CD14-positive monocyte (primary cell): ENCODE results near the gene PHB1. TPM values are rescaled to one million over a fixed set of nuclear protein-coding genes. Genes with fewer than 3 reads are reported as not detected.
"Not testable (repeated sequence)": the region's sequence is repeated elsewhere in the genome, so short reads cannot be mapped to it uniquely, and the experiment has no call there.

Source experiments
- DNase-seq, 3 donors: peaks; one replicate each; pipeline ENCODE4 v3.0.0-alpha.2; 2011 to 2022
- H2AFZ ChIP-seq: 2 replicates; pipeline ENCODE4 v1.6.0; 2012; ENCODE audit warnings: mild to moderate bottlenecking, low read depth, low read length, inconsistent platforms; ENCODE audit not compliant: insufficient read depth, poor library complexity, severe bottlenecking
- H3K27ac ChIP-seq, 2 donors: 1 replicate in 1 of 2; 2 replicates in 1 of 2; pipeline ENCODE4 v1.5.1; 2012 to 2013; ENCODE audit warnings: low read length in 2 of 2, control low read depth in 1 of 2, inconsistent platforms in 1 of 2, low read depth in 1 of 2, mild to moderate bottlenecking in 1 of 2
- H3K27me3 ChIP-seq, 2 donors: one replicate each; pipeline versions ENCODE4 v1.6.0 to v1.6.1; 2011 to 2013; ENCODE audit warnings: low read length in 2 of 2; ENCODE audit not compliant: control insufficient read depth in 2 of 2, insufficient read depth in 2 of 2
- H3K36me3 ChIP-seq, 2 donors: replicated peaks in 1 of 2; 1 replicate in 1 of 2; 2 replicates in 1 of 2; pipeline versions ENCODE4 v1.5.1 to v1.6.1; 2012 to 2013; ENCODE audit warnings: low read length in 2 of 2, control low read depth in 1 of 2, inconsistent platforms in 1 of 2, mild to moderate bottlenecking in 1 of 2; ENCODE audit not compliant: insufficient read depth in 2 of 2, control insufficient read depth in 1 of 2
- H3K4me1 ChIP-seq, 2 donors: 1 replicate in 1 of 2; 2 replicates in 1 of 2; pipeline versions ENCODE4 v1.5.1 to v1.6.1; 2012 to 2013; ENCODE audit warnings: low read length in 2 of 2, control low read depth in 1 of 2, inconsistent platforms in 1 of 2, mild to moderate bottlenecking in 1 of 2, moderate library complexity in 1 of 2; ENCODE audit not compliant: insufficient read depth in 2 of 2, control insufficient read depth in 1 of 2
- H3K4me2 ChIP-seq: replicated peaks from 2 replicates; pipeline ENCODE3; 2012; ENCODE audit warnings: low read length, moderate library complexity, mild to moderate bottlenecking; ENCODE audit not compliant: poor library complexity, severe bottlenecking; ENCODE audit errors: extremely low read depth
- H3K4me3 ChIP-seq, 3 experiments: fragments of 200-600 bp in 1 of 3; sonication (generic) in 1 of 3; replicated peaks in 1 of 3; 1 replicate in 2 of 3; 2 replicates in 1 of 3; pipeline ENCODE4 v1.5.1; 2011 to 2013; ENCODE audit warnings: low read length in 3 of 3, mild to moderate bottlenecking in 3 of 3, control low read depth in 2 of 3, low read depth in 2 of 3, inconsistent platforms in 1 of 3, moderate library complexity in 1 of 3
- H3K79me2 ChIP-seq: 2 replicates; pipeline ENCODE4 v1.6.0; 2012; ENCODE audit warnings: mild to moderate bottlenecking, control low read depth, inconsistent platforms, low read length, moderate library complexity; ENCODE audit not compliant: insufficient read depth
- H3K9ac ChIP-seq: 2 replicates; pipeline ENCODE4 v1.6.0; 2017; ENCODE audit warnings: low read length, mild to moderate bottlenecking; ENCODE audit not compliant: insufficient read depth, poor library complexity, severe bottlenecking
- H3K9me3 ChIP-seq, 2 donors: replicated peaks in 1 of 2; 1 replicate in 1 of 2; 2 replicates in 1 of 2; pipeline versions ENCODE4 v1.5.1 to v1.6.1; 2012 to 2013; ENCODE audit warnings: low read length in 2 of 2, control low read depth in 1 of 2; ENCODE audit not compliant: control insufficient read depth in 1 of 2, insufficient read depth in 1 of 2
- H4K20me1 ChIP-seq: 2 replicates; pipeline ENCODE4 v1.6.0; 2012; ENCODE audit warnings: mild to moderate bottlenecking, low read length, control low read depth, moderate library complexity; ENCODE audit not compliant: insufficient read depth
- H3K27ac Mint-ChIP-seq, 7 donors: one replicate each; pipeline ENCODE4 v1.8.0; 2020; ENCODE audit warnings: mild to moderate bottlenecking in 7 of 7, mixed read lengths in 7 of 7, moderate library complexity in 6 of 7, inconsistent platforms in 2 of 7
- H3K27me3 Mint-ChIP-seq, 3 donors: one replicate each; pipeline ENCODE4 v1.8.0; 2021 to 2022; ENCODE audit warnings: low read depth in 3 of 3, mild to moderate bottlenecking in 3 of 3, mixed read lengths in 3 of 3, moderate library complexity in 3 of 3, inconsistent platforms in 1 of 3
- H3K36me3 Mint-ChIP-seq, 2 donors: one replicate each; pipeline ENCODE4 v1.8.0; 2020; ENCODE audit warnings: mixed read lengths in 2 of 2, inconsistent platforms in 1 of 2, mild to moderate bottlenecking in 1 of 2
- H3K4me1 Mint-ChIP-seq: one replicate; pipeline ENCODE4 v1.8.0; 2020; ENCODE audit warnings: mild to moderate bottlenecking, mixed read lengths
- H3K4me3 Mint-ChIP-seq, 2 donors: one replicate each; pipeline ENCODE4 v1.8.0; 2020; ENCODE audit warnings: mild to moderate bottlenecking in 2 of 2, mixed read lengths in 2 of 2, moderate library complexity in 1 of 2
- H3K9me3 Mint-ChIP-seq, 7 donors: one replicate each; pipeline ENCODE4 v1.8.0; 2020 to 2022; ENCODE audit warnings: mixed read lengths in 7 of 7, mild to moderate bottlenecking in 6 of 7, moderate library complexity in 6 of 7, inconsistent platforms in 2 of 7
- WGBS: methylation state at CpG from one replicate; pipeline ENCODE4 v1.1.5; 2013; ENCODE audit warnings: missing lambda C conversion rate; ENCODE audit not compliant: insufficient coverage; 5-methylcytosine and 5-hydroxymethylcytosine counted together
- intact Hi-C, 2 donors: fragments of 100-400 bp; cut with micrococcal nuclease; formaldehyde crosslinking; loops; one replicate each; pipeline versions ENCODE4 v1.15.0 to v1.15.1; 2023
- polyA plus RNA-seq, 3 donors: library from polyadenylated mRNA; depleted of rRNA in 1 of 3; unstranded in 2 of 3; stranded (reverse) in 1 of 3; fragments of 300-500 nt in 2 of 3; fragments of >200 nt in 1 of 3; fragmentation: Illumina TruSeq in 2 of 3; gene quantifications; 1 replicate in 2 of 3; 2 replicates in 1 of 3; pipeline ENCODE4 v1.2.3, GENCODE V29; 2012 to 2021
- TF ChIP-seq, protein P1 (sequence below): fragments of 200-600 bp; IDR thresholded peaks from one replicate; pipeline ENCODE4 v1.8.0; 2022; ENCODE audit warnings: antibody characterized with exemption, mild to moderate bottlenecking

Gene PHB1
- polyA plus RNA-seq, 3 donors = 57.1 to 89.2 (median 83.9) TPM

DNA sequence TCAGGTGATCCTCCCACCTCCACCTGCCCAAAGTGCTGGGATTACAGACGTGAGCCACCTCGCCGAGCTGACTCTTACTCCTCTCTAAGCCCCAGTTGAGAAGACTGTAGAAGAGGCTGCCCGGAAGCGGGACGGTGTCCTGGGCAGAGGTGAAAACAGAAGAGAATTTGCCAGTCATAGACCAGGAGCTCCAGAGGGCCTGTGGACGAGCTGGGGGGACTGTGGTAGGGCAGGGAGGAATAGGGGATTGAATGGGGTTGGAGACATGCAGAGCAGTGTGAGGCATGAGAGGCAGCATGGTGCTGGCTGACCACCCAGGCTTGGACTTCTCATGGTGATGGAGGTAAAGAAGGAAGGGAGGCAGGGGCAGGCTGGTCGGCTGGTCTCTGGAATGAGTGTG, 17.1 kb upstream of the PHB1 start:
- no peaks in the 10 kb centered on the region for H3K27me3 ChIP-seq
- no peak overlapping the region for H3K9ac ChIP-seq
- Mint-ChIP-seq H3K27ac (no peak overlapping the region), H3K9me3 (no peaks in the 10 kb centered on the region), H3K4me1 (no peaks in the 10 kb centered on the region), H3K27me3 (peaks cover 2 to 18% (median 5%) of the 10 kb centered on the region in 3 donors), H3K36me3 (no peaks in the 10 kb centered on the region), H3K4me3 (no peak overlapping the region)
- H3K4me3 ChIP-seq = no peak overlapping the region
- no peak overlapping the region for H3K27ac ChIP-seq
- H4K20me1 ChIP-seq = no peaks in the 10 kb centered on the region
- no peaks in the 10 kb centered on the region for H3K36me3 ChIP-seq
- intact Hi-C loops = loop anchor here (10.0 kb wide), 2 partner anchors 113 to 123 kb away; no protein-coding TSS in a partner anchor
- no peak overlapping the region for H2AFZ ChIP-seq
- 92% methylated on average over 3 of the region's 8 CpGs for WGBS
- no peaks in the 10 kb centered on the region for H3K9me3 ChIP-seq
- H3K79me2 ChIP-seq = no peaks in the 10 kb centered on the region
- DNase-seq = no peak
- TF ChIP-seq, protein P1, sequence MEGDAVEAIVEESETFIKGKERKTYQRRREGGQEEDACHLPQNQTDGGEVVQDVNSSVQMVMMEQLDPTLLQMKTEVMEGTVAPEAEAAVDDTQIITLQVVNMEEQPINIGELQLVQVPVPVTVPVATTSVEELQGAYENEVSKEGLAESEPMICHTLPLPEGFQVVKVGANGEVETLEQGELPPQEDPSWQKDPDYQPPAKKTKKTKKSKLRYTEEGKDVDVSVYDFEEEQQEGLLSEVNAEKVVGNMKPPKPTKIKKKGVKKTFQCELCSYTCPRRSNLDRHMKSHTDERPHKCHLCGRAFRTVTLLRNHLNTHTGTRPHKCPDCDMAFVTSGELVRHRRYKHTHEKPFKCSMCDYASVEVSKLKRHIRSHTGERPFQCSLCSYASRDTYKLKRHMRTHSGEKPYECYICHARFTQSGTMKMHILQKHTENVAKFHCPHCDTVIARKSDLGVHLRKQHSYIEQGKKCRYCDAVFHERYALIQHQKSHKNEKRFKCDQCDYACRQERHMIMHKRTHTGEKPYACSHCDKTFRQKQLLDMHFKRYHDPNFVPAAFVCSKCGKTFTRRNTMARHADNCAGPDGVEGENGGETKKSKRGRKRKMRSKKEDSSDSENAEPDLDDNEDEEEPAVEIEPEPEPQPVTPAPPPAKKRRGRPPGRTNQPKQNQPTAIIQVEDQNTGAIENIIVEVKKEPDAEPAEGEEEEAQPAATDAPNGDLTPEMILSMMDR = no peak
- H3K4me2 ChIP-seq = no peak overlapping the region
- H3K4me1 ChIP-seq = no peaks in the 10 kb centered on the region

DNA sequence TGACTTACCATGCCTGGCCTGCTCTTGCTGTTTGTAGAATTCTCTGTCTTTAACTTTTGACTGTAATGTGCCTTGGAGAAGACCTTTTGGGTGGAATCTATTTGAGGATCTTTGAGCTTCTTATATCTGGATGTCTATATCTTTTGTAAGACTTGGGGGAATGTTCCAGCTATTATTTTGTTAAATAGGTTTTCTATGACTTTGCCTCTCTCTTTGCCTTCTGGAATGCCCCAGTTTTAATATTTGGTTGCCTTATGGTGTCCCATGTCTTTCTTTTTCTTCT, 10.3 kb upstream of the PHB1 start:
- Mint-ChIP-seq H3K36me3 (no peaks in the 10 kb centered on the region), H3K4me1 (peaks cover 1% of the 10 kb centered on the region), H3K9me3 (peaks cover 5 to 23% (median 16%) of the 10 kb centered on the region in 7 donors), H3K27me3 (peaks cover 4 to 23% (median 8%) of the 10 kb centered on the region in 3 donors), H3K4me3 (no peak overlapping the region), H3K27ac (no peak overlapping the region)
- no peak for DNase-seq
- intact Hi-C loops = no loop called here
- Histone ChIP-seq H3K4me1 (no peaks in the 10 kb centered on the region), H3K4me3 (no peak overlapping the region), H3K27me3 (peaks cover 0 to 4% of the 10 kb centered on the region in 2 donors), H3K36me3 (no peaks in the 10 kb centered on the region), H3K27ac (no peak overlapping the region), H4K20me1 (no peaks in the 10 kb centered on the region), H3K4me2 (no peak overlapping the region), H3K9me3 (peaks cover 8% of the 10 kb centered on the region in 2 donors), H3K9ac (no peak overlapping the region), H2AFZ (no peak overlapping the region), H3K79me2 (no peaks in the 10 kb centered on the region)
- TF ChIP-seq, protein P1 = no peak

DNA sequence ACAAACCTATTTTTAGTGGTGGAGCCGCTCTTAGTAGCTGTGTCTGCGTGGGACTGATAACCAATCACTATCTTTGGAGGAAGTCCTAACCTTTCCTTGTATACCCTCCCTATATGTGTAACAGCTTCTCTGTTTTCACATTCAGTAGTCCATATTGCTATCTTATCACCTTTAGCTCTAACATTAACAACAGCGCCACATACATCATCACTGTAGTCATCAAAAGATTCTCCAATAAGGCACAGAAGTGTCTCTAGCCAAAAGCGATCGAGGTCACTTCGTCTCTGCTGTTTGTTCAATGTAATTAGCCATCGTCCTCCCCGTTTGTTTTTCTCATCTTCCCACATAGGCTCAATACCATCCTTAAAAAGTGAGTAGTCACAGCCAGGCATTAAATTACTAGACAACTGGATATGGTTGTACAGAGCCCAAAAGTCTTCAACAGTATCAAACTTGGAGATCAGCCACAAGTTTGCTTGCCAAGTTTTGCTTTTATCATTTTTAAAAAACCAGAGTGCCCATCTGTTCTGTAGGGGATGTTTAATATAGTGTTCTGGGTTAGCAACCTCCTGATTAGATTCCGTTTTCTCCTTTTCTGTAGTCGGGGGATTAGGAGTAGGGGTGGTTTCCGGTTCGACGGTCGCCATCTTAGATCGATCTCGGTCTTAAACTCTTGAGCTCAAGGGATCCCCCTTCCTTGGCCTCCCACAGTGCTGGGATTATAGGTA, 9.8 kb upstream of the PHB1 start:
- H3K36me3 ChIP-seq, H2AFZ ChIP-seq, H3K4me1 ChIP-seq, H3K27ac Mint-ChIP-seq, H3K4me3 ChIP-seq, H3K9ac ChIP-seq, H3K4me3 Mint-ChIP-seq, H3K27me3 ChIP-seq, H3K27ac ChIP-seq, H4K20me1 ChIP-seq, H3K4me1 Mint-ChIP-seq, H3K9me3 ChIP-seq, H3K36me3 Mint-ChIP-seq, intact Hi-C loops, DNase-seq, H3K79me2 ChIP-seq, H3K4me2 ChIP-seq: not testable (repeated sequence)
- H3K27me3 Mint-ChIP-seq = peaks cover 4 to 22% (median 8%) of the 10 kb centered on the region in 3 donors
- H3K9me3 Mint-ChIP-seq = peaks cover 5 to 23% (median 16%) of the 10 kb centered on the region in 7 donors
- WGBS = 100% methylated on average over 2 of the region's 16 CpGs
